Measurements from ENCODE around the gene JSRP1.

Gene JSRP1

GRCh38 chr19:2233601-2234280 is 22.5 kb downstream of the JSRP1 start:
- no peak for DNase-seq

DNA sequence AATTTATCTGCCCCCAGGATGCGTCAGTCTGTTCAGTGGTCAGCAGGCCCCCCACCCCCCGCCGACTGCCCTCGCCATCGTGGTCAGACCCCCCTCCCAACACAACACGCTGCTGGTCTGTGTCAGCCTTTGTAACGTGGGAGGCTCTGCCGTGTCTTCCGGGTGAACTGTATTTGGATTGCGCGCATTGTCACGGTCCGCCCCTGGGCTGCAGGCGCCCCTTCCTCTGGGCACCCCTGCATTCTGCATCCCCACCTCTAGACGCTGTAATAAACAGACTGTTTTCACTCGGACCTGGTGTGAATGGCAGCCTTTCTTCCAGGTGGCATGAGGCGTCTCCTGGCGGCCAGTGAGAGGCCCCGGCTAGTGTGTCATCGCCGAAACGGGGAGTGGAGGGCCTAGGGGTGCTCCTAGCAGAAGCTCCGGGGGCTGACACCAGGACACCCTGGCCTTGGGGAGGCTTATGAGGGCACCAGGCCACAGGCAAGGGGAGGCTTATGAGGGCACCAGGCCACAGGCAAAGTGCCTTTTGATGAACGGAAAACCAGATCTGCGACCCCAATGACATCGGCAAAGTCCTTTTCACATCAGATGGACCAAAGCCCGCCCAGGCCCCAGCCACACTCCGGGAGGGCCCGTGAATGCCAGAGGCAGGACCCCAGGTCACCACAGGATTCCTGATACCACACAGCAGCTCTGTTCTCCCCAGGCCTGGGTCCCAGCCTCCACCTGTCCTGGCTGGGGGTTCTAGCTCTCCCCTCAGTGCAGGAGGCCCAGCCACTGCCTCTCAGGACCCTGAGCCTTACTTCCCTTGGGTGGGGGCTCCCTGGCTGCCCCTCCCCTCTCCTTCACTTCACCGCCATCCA is 23.7 kb downstream of the JSRP1 start:
- DNase-seq = no peak

GRCh38 chr19:2231621-2232221 is 24.5 kb downstream of the JSRP1 start:
- peak in 3 of 56 donors; percentile 11 to 16 (median 11) for DNase-seq

- no peak for DNase-seq
Measured at GRCh38 chr19:2230807-2231533, 25.2 kb downstream of the JSRP1 start.

DNA sequence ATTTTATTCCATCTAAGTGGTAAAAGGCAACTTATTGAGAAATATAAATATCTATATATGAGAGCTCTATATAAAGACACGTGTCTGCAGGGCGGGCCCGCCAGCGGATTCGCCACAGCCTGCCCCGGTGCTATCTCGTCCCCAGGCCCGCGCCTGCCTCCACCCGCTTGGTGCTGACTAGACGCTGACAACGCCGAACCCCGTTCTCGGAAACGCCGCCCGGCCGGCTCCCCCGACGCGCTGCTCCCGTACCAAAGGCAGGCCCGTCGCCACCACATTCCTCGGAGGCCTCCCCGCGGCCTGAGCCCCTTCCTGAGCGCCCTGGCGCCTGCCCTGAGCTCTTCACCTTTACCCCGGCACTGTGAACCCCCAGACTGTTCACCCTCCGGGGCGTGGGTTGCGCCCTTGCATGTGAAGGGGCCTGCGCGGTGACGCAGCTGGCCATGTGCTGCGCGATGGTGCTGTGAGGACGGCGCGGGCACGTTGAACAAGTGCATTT is 26.1 kb downstream of the JSRP1 start:
- DNase-seq = no peak

DNA sequence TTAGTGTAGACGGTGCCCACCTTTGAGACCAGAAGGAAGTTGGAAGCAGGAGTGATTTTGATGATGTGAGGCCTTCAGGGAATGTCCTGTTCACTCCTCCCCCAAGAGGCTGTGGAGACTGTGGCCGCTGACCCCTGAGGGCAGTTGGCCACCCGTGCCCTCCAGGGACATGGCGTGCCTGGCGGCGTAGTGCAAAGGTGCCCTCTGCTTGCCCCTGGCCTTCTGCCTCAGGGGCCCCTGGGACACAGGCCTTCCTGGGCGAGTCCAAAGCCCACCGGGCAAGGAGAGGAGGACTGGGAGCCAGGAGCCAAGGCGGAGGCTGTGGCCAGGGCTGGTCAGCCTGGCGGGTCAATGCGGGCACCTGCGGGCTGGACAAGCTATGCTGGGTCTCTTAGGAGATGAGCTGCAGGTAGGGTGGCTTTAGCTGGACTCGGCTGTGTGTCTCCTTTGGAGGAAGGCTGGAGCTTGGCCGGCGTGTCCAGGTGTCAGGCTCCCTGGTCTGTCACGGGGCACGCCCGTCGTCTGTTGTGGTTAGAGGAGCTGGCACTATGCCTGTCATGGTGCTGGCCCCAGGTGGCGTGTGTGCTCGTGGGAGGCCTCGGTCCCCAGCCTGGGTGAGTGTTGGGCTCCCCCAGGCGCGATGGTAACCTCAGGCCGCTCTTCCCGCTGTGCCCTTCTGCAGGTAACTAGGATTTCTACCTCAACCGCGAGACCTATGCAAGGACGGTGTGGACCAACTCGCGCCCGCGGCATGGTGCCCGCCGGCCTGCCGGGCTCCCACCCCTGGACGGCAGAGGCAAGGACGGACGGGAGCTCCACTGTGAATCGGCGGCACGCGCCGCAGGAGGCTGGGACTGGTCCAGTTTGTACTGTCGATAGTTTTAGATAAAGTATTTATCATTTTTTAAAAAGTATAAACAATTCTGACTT is 26.8 kb downstream of the JSRP1 start:
- no peak for DNase-seq

GRCh38 chr19:2228157-2229030 is 27.8 kb downstream of the JSRP1 start:
- no peak for DNase-seq

GRCh38 chr19:2227415-2228156 is 28.6 kb downstream of the JSRP1 start:
- DNase-seq = peak in 3 of 56 donors; percentile 21 to 39 (median 24)

DNA sequence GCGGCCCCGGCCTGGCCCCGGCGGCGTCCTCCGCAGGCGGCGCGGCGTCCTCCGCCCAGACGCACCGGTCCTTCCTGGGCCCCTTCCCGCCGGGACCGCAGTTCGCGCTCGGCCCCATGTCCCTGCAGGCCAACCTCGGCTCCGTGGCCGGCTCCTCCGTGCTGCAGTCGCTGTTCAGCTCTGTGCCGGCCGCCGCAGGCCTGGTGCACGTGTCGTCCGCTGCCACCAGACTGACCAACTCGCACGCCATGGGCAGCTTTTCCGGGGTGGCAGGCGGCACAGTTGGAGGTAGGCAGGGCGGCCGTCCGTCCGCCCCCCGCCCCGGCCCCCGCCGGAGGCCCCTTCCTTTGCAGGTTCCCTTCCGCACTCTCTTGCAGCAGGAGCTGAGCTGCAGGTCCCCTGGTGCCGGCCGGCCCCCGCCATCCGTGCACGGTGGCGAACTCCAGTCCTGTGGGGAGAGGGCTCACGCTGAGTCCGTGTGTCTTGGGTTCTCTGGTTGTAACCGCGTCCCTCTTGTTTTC is 29.3 kb downstream of the JSRP1 start:
- DNase-seq = no peak

DNA sequence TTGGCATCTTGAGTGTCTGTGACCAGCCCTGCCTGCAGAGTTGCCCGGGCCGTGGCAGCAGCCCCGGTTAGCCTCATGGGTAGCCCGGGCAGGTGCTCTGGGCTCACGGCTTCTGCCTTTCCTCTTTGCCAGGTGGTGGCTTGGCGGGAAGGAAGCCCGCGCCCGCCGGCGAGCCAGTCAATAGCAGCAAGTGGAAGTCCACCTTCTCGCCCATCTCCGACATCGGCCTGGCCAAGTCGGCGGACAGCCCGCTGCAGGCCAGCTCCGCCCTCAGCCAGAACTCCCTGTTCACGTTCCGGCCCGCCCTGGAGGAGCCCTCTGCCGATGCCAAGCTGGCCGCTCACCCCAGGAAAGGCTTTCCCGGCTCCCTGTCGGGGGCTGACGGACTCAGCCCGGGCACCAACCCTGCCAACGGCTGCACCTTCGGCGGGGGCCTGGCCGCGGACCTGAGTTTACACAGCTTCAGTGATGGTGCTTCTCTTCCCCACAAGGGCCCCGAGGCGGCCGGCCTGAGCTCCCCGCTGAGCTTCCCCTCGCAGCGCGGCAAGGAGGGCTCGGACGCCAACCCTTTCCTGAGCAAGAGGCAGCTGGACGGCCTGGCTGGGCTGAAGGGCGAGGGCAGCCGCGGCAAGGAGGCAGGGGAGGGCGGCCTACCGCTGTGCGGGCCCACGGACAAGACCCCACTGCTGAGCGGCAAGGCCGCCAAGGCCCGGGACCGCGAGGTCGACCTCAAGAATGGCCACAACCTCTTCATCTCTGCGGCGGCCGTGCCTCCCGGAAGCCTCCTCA is 30.0 kb downstream of the JSRP1 start:
- no peak for DNase-seq

DNA sequence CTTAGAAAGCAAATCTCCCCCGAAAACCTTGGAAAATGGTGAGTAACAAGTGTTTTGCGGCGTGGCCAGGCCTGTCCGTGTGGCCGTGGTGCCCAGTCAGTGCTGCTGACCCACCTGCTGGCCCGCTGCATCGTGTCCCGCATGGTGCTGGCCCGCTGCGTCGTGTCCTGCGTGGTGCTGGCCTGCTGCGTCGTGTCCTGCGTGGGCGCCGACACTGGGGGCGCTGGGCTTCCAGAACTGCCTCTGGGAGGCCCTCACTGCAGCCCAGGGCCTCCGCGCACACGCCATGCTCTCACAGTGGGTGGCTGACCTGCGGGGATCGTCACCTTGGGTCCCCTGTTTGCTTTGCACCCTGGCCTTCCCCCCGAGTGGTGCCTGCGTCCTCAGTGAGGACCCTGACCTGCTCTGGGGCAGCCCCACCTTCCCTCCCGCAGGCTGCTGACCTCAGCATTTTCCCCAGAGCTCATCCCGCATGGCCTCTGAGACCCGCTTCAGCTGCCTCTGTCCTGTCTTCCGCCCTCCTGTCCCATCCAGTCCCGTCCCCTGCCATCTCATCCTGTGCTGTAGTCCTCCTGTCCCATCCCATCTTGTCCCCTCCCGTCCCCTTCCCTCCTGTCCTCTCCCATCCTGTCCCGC is 30.7 kb downstream of the JSRP1 start:
- no peak for DNase-seq

DNA sequence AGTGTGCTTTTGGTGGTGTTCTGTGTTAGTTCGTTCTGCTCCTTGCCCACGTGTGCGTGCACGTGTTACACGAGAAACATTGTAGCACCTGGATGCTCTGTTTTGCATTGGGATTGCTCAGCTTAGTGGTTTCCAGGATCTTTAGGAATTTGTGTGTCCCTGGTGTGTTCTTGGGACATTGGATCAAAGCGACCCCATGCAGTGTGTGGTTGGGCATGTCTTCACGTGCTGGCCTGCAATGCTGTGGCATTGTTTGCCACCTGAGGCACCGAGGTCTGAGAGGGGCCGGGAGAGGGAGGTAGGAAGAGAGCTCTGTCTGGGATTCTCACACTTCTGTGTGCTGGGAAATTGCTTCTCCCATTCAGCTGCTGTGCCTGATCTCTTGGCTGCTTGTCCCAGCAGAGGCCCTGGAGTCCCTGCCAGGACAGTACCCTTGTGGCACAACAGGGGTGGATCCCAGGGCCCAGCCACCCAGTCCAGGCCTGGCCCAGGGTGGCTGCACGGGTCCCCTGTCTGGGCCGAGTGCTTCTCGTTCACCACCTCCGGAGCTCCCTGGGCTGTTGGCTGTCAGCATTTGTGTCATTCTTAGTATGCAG is 31.4 kb downstream of the JSRP1 start:
- DNase-seq = peak in 1 of 56 donors; percentile 19

- DNase-seq = no peak
Measured at GRCh38 chr19:2223959-2224358, 32.3 kb downstream of the JSRP1 start.

DNA sequence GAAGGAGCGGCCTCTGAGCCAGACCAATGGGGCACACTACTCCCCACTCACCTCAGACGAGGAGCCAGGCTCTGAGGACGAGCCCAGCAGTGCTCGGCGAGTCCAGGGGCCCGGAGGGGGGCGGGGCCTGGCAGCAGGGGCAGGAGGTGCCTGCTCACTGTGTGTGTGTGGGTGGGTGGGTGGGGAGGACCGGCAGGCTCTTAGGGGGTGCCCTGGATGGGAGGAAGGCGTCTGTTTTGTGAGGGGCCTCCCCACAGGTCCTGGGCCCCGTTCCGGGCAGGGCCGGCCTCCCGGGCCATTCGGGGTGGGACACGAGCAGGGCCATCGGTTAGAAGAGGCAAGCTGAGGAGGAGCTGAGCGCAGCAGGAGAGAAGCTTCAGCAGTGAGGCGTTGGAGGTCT is 32.8 kb downstream of the JSRP1 start:
- DNase-seq = no peak

- no peak for DNase-seq
Measured at GRCh38 chr19:2221918-2222317, 34.3 kb downstream of the JSRP1 start.

GRCh38 chr19:2221250-2221831 is 34.9 kb downstream of the JSRP1 start:
- DNase-seq = no peak
